Measurements from ENCODE around the gene C1orf226. TPM values are rescaled to one million over a fixed set of nuclear protein-coding genes. Genes with fewer than 3 reads are reported as not detected.
A peak's percentile ranks its signal among the peaks of the same experiment; 100 is the strongest.

Gene C1orf226
- total and polyA plus RNA-seq, 4 donors = 2.2 to 25.2 (median 10.8) TPM

DNA sequence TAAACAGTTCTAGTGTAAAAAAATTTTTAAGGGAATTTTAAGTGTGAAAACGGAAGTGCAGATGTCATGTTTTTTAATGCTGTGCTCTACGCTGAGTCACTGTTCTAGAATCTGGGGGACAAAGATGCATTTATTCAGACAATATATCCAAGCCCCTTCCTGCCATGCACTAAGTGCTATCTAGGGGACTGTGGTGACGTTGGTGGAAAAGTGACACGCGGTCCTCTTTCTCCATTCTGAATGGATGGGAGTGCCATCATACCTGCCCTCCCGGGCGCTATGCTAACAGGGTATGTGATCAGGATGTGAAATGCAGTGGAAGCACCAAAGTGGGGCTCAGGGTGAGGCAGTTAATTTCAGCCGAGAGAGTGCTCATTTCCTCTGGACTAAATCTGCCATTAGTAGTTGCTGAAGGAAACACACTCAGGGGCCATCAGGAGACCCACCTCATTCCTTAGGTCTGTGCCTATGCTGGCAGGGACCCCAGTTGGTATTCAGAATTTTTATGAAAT, 6.6 kb downstream of the C1orf226 start:
- no peak overlapping the region for H3K4me3 ChIP-seq (ENCODE audit: low read depth in 1 of 3, low read length in 3 of 3)

More for the DNA sequence above, 6.6 kb downstream of the C1orf226 start:
- TF ChIP-seq HNF4G (IDR thresholded peaks at IDR 0.05) (no peak), RXRA (IDR thresholded peaks at IDR 0.05) (no peak), HNF4A (conservative IDR thresholded peaks at IDR 0.05) (no peak), TAF1 (conservative IDR thresholded peaks at IDR 0.05) (no peak), RAD21 (IDR thresholded peaks at IDR 0.05) (no peak), FOXA2 (IDR thresholded peaks at IDR 0.05) (no peak), JUND (IDR thresholded peaks at IDR 0.05) (no peak), EGR1 (IDR thresholded peaks at IDR 0.05; ENCODE audit: low read depth in 2 of 2) (no peak), SP1 (IDR thresholded peaks at IDR 0.05) (no peak), GABPA (IDR thresholded peaks at IDR 0.05 in 1 of 2, conservative IDR thresholded peaks at IDR 0.05 in 1 of 2) (no peak), NR2F2 (IDR thresholded peaks at IDR 0.05) (no peak), YY1 (IDR thresholded peaks at IDR 0.05) (no peak)
- TF ChIP-seq, protein P1, sequence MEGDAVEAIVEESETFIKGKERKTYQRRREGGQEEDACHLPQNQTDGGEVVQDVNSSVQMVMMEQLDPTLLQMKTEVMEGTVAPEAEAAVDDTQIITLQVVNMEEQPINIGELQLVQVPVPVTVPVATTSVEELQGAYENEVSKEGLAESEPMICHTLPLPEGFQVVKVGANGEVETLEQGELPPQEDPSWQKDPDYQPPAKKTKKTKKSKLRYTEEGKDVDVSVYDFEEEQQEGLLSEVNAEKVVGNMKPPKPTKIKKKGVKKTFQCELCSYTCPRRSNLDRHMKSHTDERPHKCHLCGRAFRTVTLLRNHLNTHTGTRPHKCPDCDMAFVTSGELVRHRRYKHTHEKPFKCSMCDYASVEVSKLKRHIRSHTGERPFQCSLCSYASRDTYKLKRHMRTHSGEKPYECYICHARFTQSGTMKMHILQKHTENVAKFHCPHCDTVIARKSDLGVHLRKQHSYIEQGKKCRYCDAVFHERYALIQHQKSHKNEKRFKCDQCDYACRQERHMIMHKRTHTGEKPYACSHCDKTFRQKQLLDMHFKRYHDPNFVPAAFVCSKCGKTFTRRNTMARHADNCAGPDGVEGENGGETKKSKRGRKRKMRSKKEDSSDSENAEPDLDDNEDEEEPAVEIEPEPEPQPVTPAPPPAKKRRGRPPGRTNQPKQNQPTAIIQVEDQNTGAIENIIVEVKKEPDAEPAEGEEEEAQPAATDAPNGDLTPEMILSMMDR (IDR thresholded peaks at IDR 0.05; ENCODE audit: low read depth, low read length, missing input control) = no peak
- TF ChIP-seq, protein P2, sequence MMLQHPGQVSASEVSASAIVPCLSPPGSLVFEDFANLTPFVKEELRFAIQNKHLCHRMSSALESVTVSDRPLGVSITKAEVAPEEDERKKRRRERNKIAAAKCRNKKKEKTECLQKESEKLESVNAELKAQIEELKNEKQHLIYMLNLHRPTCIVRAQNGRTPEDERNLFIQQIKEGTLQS (IDR thresholded peaks at IDR 0.05) = no peak
- TF ChIP-seq, protein P3, sequence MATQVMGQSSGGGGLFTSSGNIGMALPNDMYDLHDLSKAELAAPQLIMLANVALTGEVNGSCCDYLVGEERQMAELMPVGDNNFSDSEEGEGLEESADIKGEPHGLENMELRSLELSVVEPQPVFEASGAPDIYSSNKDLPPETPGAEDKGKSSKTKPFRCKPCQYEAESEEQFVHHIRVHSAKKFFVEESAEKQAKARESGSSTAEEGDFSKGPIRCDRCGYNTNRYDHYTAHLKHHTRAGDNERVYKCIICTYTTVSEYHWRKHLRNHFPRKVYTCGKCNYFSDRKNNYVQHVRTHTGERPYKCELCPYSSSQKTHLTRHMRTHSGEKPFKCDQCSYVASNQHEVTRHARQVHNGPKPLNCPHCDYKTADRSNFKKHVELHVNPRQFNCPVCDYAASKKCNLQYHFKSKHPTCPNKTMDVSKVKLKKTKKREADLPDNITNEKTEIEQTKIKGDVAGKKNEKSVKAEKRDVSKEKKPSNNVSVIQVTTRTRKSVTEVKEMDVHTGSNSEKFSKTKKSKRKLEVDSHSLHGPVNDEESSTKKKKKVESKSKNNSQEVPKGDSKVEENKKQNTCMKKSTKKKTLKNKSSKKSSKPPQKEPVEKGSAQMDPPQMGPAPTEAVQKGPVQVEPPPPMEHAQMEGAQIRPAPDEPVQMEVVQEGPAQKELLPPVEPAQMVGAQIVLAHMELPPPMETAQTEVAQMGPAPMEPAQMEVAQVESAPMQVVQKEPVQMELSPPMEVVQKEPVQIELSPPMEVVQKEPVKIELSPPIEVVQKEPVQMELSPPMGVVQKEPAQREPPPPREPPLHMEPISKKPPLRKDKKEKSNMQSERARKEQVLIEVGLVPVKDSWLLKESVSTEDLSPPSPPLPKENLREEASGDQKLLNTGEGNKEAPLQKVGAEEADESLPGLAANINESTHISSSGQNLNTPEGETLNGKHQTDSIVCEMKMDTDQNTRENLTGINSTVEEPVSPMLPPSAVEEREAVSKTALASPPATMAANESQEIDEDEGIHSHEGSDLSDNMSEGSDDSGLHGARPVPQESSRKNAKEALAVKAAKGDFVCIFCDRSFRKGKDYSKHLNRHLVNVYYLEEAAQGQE (IDR thresholded peaks at IDR 0.05) = no peak
- TF ChIP-seq, protein P4, sequence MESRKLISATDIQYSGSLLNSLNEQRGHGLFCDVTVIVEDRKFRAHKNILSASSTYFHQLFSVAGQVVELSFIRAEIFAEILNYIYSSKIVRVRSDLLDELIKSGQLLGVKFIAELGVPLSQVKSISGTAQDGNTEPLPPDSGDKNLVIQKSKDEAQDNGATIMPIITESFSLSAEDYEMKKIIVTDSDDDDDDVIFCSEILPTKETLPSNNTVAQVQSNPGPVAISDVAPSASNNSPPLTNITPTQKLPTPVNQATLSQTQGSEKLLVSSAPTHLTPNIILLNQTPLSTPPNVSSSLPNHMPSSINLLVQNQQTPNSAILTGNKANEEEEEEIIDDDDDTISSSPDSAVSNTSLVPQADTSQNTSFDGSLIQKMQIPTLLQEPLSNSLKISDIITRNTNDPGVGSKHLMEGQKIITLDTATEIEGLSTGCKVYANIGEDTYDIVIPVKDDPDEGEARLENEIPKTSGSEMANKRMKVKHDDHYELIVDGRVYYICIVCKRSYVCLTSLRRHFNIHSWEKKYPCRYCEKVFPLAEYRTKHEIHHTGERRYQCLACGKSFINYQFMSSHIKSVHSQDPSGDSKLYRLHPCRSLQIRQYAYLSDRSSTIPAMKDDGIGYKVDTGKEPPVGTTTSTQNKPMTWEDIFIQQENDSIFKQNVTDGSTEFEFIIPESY (IDR thresholded peaks at IDR 0.05) = no peak
- TF ChIP-seq, protein P5, sequence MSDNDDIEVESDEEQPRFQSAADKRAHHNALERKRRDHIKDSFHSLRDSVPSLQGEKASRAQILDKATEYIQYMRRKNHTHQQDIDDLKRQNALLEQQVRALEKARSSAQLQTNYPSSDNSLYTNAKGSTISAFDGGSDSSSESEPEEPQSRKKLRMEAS (IDR thresholded peaks at IDR 0.05) = no peak
- 93% methylated on average over 8 of the region's 8 CpGs for WGBS
- peaks cover 7 to 29% (median 17%) of the 10 kb centered on the region in 4 donors for H3K4me1 ChIP-seq (ENCODE audit: control insufficient read depth in 4 of 4, insufficient read depth in 4 of 4, low read length in 3 of 4)
- H3K9ac ChIP-seq (ENCODE audit: low read depth in 1 of 2, low read length in 2 of 2) = no peak overlapping the region
- H3K27me3 ChIP-seq (ENCODE audit: control insufficient read depth in 4 of 4, insufficient read depth in 4 of 4, low read length in 3 of 4) = no peaks in the 10 kb centered on the region
- peak overlapping the region; percentile 80 to 81 for H3K27ac ChIP-seq (ENCODE audit: low read depth in 1 of 2, low read length in 2 of 2)
- no peaks in the 10 kb centered on the region for H3K9me3 ChIP-seq (ENCODE audit: control insufficient read depth in 4 of 4, low read length in 3 of 4)
- peaks cover 0 to 12% (median 8%) of the 10 kb centered on the region in 4 donors for H3K36me3 ChIP-seq (ENCODE audit: control insufficient read depth in 4 of 4, insufficient read depth in 3 of 4, low read depth in 1 of 4, low read length in 3 of 4)
- DNase-seq (ENCODE audit: low spot score) = peak; percentile 27

Data from liver (tissue), 9 donors.